HCT116 (cell line): ENCODE data around the gene MCTP2. TPM values are rescaled to one million over a fixed set of nuclear protein-coding genes. Genes with fewer than 3 reads are reported as not detected.

Experiments used
- ATAC-seq: fragments of 200-7000 bp; cut with Tn5 transposase; 2 replicates; pipeline ENCODE4 v1.9.1; 2020; ENCODE audit warnings: mild to moderate bottlenecking, moderate library complexity
- BruUV-seq: library from RNA; stranded (reverse); fragments of 400-500 nt; replicated peaks from 2 replicates; lab custom pipeline; 2021; lab: Mats Ljungman, UMichigan
- CTCF ChIA-PET: fragments of 300-600 bp; sonication (Branson Sonifier 250); formaldehyde crosslinking; loops from one replicate; lab custom pipeline; 2021; ENCODE audit warnings: antibody characterized with exemption; lab: Charles Lee
- POLR2A ChIA-PET: fragments of 300-600, 350-600 bp; sonication (Branson Sonifier 250); formaldehyde crosslinking; loops from one replicate; lab custom pipeline; 2021; ENCODE audit warnings: antibody characterized with exemption; lab: Charles Lee
- RAD21 ChIA-PET, 2 experiments: fragments of 300-600 bp; sonication (Branson Sonifier 250); formaldehyde crosslinking; loops; one replicate each; lab custom pipeline; 2023; ENCODE audit warnings: low total read pairs in 2 of 2; ENCODE audit not compliant: uncharacterized antibody in 2 of 2, unreplicated experiment in 2 of 2, low non-redundant PET in 1 of 2; lab: Charles Lee
- DNase-seq: peaks from one replicate; pipeline ENCODE4 v3.0.0-alpha.2; 2010; ENCODE audit warnings: low read depth, low spot score
- H2AFZ ChIP-seq: fragments of 200-600 bp; shearing (Covaris generic), sonication (generic); 2 replicates; pipeline ENCODE4 v1.6.1; 2017; ENCODE audit warnings: low read depth, mixed run types, mixed read lengths, antibody characterized with exemption, low read length; ENCODE audit not compliant: poor library complexity, severe bottlenecking
- H3K27ac ChIP-seq: 2 replicates; pipeline ENCODE4 v1.5.1; 2012; ENCODE audit warnings: low read depth, low read length
- H3K27me3 ChIP-seq: fragments of 200-600 bp; sonication (generic); 2 replicates; pipeline ENCODE4 v1.6.1; 2016; ENCODE audit warnings: mixed run types, low read length, mixed read lengths; ENCODE audit not compliant: insufficient read depth
- H3K36me3 ChIP-seq, 2 experiments: fragments of 200-500 bp in 1 of 2; fragments of 200-600 bp in 1 of 2; sonication (Bioruptor generic) in 1 of 2; sonication (generic) in 1 of 2; 2 replicates each; pipeline versions ENCODE4 v1.5.1 to v1.6.1; 2014 to 2016; ENCODE audit warnings: low read length in 2 of 2, inconsistent platforms in 1 of 2, mixed read lengths in 1 of 2, mixed run types in 1 of 2; ENCODE audit not compliant: insufficient read depth in 2 of 2, control insufficient read depth in 1 of 2
- H3K4me1 ChIP-seq, 2 experiments: fragments of 200-600 bp in 1 of 2; sonication (generic) in 1 of 2; 2 replicates each; pipeline versions ENCODE4 v1.5.1 to v1.6.1; 2012 to 2017; ENCODE audit warnings: low read length in 2 of 2, inconsistent platforms in 1 of 2, mild to moderate bottlenecking in 1 of 2, mixed read lengths in 1 of 2, mixed run types in 1 of 2, moderate library complexity in 1 of 2; ENCODE audit not compliant: insufficient read depth in 2 of 2, control insufficient read depth in 1 of 2
- H3K4me2 ChIP-seq: fragments of 200-600 bp; sonication (generic); 2 replicates; pipeline ENCODE4 v1.6.1; 2017; ENCODE audit warnings: mixed run types, low read length, mixed read lengths
- H3K4me3 ChIP-seq, 2 experiments: fragments of 200-600 bp in 1 of 2; sonication (generic) in 1 of 2; replicated peaks in 1 of 2; 2 replicates each; pipeline ENCODE4 v1.5.1; 2011 to 2016; ENCODE audit warnings: low read length in 2 of 2, control low read depth in 1 of 2, low read depth in 1 of 2, mild to moderate bottlenecking in 1 of 2, mixed read lengths in 1 of 2, mixed run types in 1 of 2
- H3K79me2 ChIP-seq: fragments of 200-600 bp; sonication (generic); 2 replicates; pipeline ENCODE4 v1.6.1; 2017; ENCODE audit warnings: mild to moderate bottlenecking, mixed run types, low read length, moderate library complexity, mixed read lengths; ENCODE audit not compliant: insufficient read depth
- H3K9ac ChIP-seq: fragments of 200-600 bp; sonication (generic); 2 replicates; pipeline ENCODE4 v1.6.1; 2016; ENCODE audit warnings: low read length, mixed read lengths
- H3K9me2 ChIP-seq: fragments of 200-600 bp; sonication (generic), shearing (Covaris generic); 2 replicates; pipeline ENCODE4 v1.6.1; 2017; ENCODE audit warnings: mixed run types, mild to moderate bottlenecking, moderate library complexity; ENCODE audit not compliant: insufficient read depth
- H3K9me3 ChIP-seq, 2 experiments: fragments of 200-500 bp in 1 of 2; fragments of 200-600 bp in 1 of 2; sonication (Bioruptor generic) in 1 of 2; sonication (generic) in 1 of 2; 2 replicates each; pipeline ENCODE4 v1.6.1; 2014 to 2017; ENCODE audit warnings: low read length in 2 of 2, mixed read lengths in 2 of 2, inconsistent platforms in 1 of 2, low read depth in 1 of 2, mild to moderate bottlenecking in 1 of 2, mixed run types in 1 of 2, moderate library complexity in 1 of 2; ENCODE audit not compliant: control insufficient read depth in 1 of 2, insufficient read depth in 1 of 2
- H4K20me1 ChIP-seq: fragments of 200-600 bp; sonication (generic), shearing (Covaris generic); 2 replicates; pipeline ENCODE4 v1.6.1; 2017; ENCODE audit warnings: mixed run types, mild to moderate bottlenecking, moderate library complexity; ENCODE audit not compliant: insufficient read depth
- CTCF ChIP-seq, 3 experiments: fragments of 200-600 bp in 1 of 3; sonication (generic) in 1 of 3; IDR thresholded peaks in 2 of 3; conservative IDR thresholded peaks in 1 of 3; 2 replicates each; pipeline ENCODE4 v1.5.1; 2012 to 2017; ENCODE audit warnings: low read depth in 2 of 3, low read length in 2 of 3, antibody characterized with exemption in 1 of 3, borderline replicate concordance in 1 of 3, control low read depth in 1 of 3, mild to moderate bottlenecking in 1 of 3, mixed read lengths in 1 of 3, mixed run types in 1 of 3, moderate library complexity in 1 of 3; ENCODE audit not compliant: insufficient read depth in 1 of 3
- EGR1 ChIP-seq: IDR thresholded peaks from 2 replicates; pipeline ENCODE4 v1.6.1; 2012; ENCODE audit warnings: low read depth
- ELF1 ChIP-seq: IDR thresholded peaks from 2 replicates; pipeline ENCODE4 v1.6.1; 2012; ENCODE audit warnings: low read depth, borderline replicate concordance
- EZH2 ChIP-seq: fragments of 200-600 bp; sonication (generic); IDR thresholded peaks from 2 replicates; pipeline ENCODE4 v1.6.1; 2017; ENCODE audit warnings: antibody characterized with exemption, mixed run types
- EZH2phosphoT487 ChIP-seq: fragments of 200-600 bp; IDR thresholded peaks from 2 replicates; pipeline ENCODE4 v1.6.1; 2018; ENCODE audit warnings: antibody characterized with exemption, borderline replicate concordance
- POLR2A ChIP-seq: IDR thresholded peaks from 2 replicates; pipeline ENCODE4 v1.7.0; 2011; ENCODE audit warnings: borderline replicate concordance; ENCODE audit not compliant: insufficient read depth, insufficient read length; ENCODE audit errors: extremely low read depth
- RAD21 ChIP-seq: IDR thresholded peaks from 2 replicates; pipeline ENCODE4 v1.6.1; 2012; ENCODE audit warnings: low read depth, mild to moderate bottlenecking
- ZBTB33 ChIP-seq: IDR thresholded peaks from 2 replicates; pipeline ENCODE4 v1.6.1; 2011; ENCODE audit warnings: mild to moderate bottlenecking, low read length, moderate library complexity; ENCODE audit not compliant: insufficient replicate concordance; ENCODE audit errors: extremely low read depth
- intact Hi-C: fragments of 100-400 bp; cut with micrococcal nuclease; formaldehyde crosslinking; loops from 2 replicates; pipeline ENCODE4 v1.10.0; 2022
- total RNA-seq: library from RNA; stranded (reverse); gene quantifications from one replicate; pipeline ENCODE4 v1.2.1, GENCODE V29; 2021; ENCODE audit not compliant: unreplicated experiment

MCTP2 gene
- total RNA-seq, 1 experiment from 2014 or later = 12.9 TPM

- CTCF ChIA-PET = no interaction called here
- no peaks in the 10 kb centered on the region; the same call in 1 of the 2 replicates for H4K20me1 ChIP-seq
- H3K36me3 ChIP-seq = no peaks in the 10 kb centered on the region
- no peaks in the 10 kb centered on the region for H3K27me3 ChIP-seq
- DNase-seq = no peak
- H3K4me2 ChIP-seq = no peak overlapping the region
- intact Hi-C loops = no loop called here
- TF ChIP-seq RAD21 (no peak), CTCF (IDR thresholded peaks at IDR 0.05 in 2 of 3, conservative IDR thresholded peaks at IDR 0.05 in 1 of 3; ENCODE audit: borderline replicate concordance in 1 of 3, insufficient read depth in 1 of 3, low read depth in 2 of 3, low read length in 2 of 3) (no peak), POLR2A (no peak), EZH2phosphoT487 (no peak), EGR1 (no peak), ELF1 (no peak), ZBTB33 (no peak), EZH2 (no peak)
- H2AFZ ChIP-seq = no peak overlapping the region
- H3K79me2 ChIP-seq = no peaks in the 10 kb centered on the region
- no peaks in the 10 kb centered on the region for H3K9me2 ChIP-seq
- H3K9me3 ChIP-seq = no peaks in the 10 kb centered on the region
- no peak overlapping the region for H3K4me3 ChIP-seq
- no peak overlapping the region for H3K9ac ChIP-seq
- RAD21 ChIA-PET = no interaction called here
- ATAC-seq = no peak
- H3K4me1 ChIP-seq = no peaks in the 10 kb centered on the region
- POLR2A ChIA-PET = no interaction called here
- no TSS peak for BruUV-seq
- H3K27ac ChIP-seq = no peak overlapping the region
These were observed 169.4 kb downstream of the MCTP2 start for GRCh38 chr15:94400526-94401298.
